GM12878 (cell line): ENCODE measurements around the gene CTSH. TPM values are rescaled to one million over a fixed set of nuclear protein-coding genes. Genes with fewer than 3 reads are reported as not detected.

Source experiments
- BACH1 ChIP-seq: fragments of 450-650 bp; IDR thresholded peaks from 2 replicates; pipeline ENCODE4 v1.6.1; 2017; ENCODE audit warnings: mild to moderate bottlenecking, borderline replicate concordance
- BMI1 ChIP-seq: fragments of 450-650 bp; IDR thresholded peaks from 2 replicates; pipeline ENCODE4 v1.6.1; 2016; ENCODE audit warnings: mild to moderate bottlenecking, moderate library complexity, borderline replicate concordance
- CBX5 ChIP-seq: sonication (generic); IDR thresholded peaks from 2 replicates; pipeline ENCODE4 v1.6.1; 2016; ENCODE audit warnings: low read depth, moderate library complexity, mild to moderate bottlenecking, inconsistent platforms
- FOS ChIP-seq: IDR thresholded peaks from 3 replicates; pipeline ENCODE4 v1.6.1; 2011; ENCODE audit warnings: borderline replicate concordance; ENCODE audit not compliant: insufficient read length; ENCODE audit errors: extremely low read depth
- GABPA ChIP-seq: IDR thresholded peaks from 2 replicates; pipeline ENCODE4 v1.6.1; 2014; ENCODE audit warnings: antibody characterized with exemption, low read depth, mild to moderate bottlenecking, inconsistent platforms
- HDGF ChIP-seq: fragments of 450-650 bp; IDR thresholded peaks from 2 replicates; pipeline ENCODE4 v1.6.1; 2016; ENCODE audit warnings: antibody characterized with exemption
- IKZF1 ChIP-seq: fragments of 450-650 bp; conservative IDR thresholded peaks from 2 replicates; pipeline ENCODE4 v1.6.1; 2017; ENCODE audit warnings: antibody characterized with exemption, mild to moderate bottlenecking
- JUND ChIP-seq: IDR thresholded peaks from 2 replicates; pipeline ENCODE4 v1.6.1; 2012; ENCODE audit warnings: low read depth, mild to moderate bottlenecking, low read length, improper control_type of control experiment, moderate library complexity
- NBN ChIP-seq: fragments of 450-650 bp; IDR thresholded peaks from 2 replicates; pipeline ENCODE4 v1.6.1; 2016
- NFIC ChIP-seq: IDR thresholded peaks from 2 replicates; pipeline ENCODE4 v1.6.1; 2012; ENCODE audit warnings: low read depth, mild to moderate bottlenecking, inconsistent platforms, low read length, moderate library complexity
- NFYA ChIP-seq: IDR thresholded peaks from 2 replicates; pipeline ENCODE4 v1.6.1; 2011; ENCODE audit warnings: low read depth, mild to moderate bottlenecking, low read length, improper control_type of control experiment, borderline replicate concordance
- SUPT20H ChIP-seq: IDR thresholded peaks from 2 replicates; pipeline ENCODE4 v1.6.1; 2011; ENCODE audit warnings: low read depth, mild to moderate bottlenecking, low read length, moderate library complexity, borderline replicate concordance; ENCODE audit not compliant: control insufficient read depth
- WRNIP1 ChIP-seq: IDR thresholded peaks from 2 replicates; pipeline ENCODE4 v1.6.1; 2011; ENCODE audit warnings: low read depth, low read length, improper control_type of control experiment, borderline replicate concordance
- polyA plus RNA-seq, 11 experiments: library from polyadenylated mRNA; depleted of rRNA in 4 of 11; unstranded in 6 of 11; stranded (reverse) in 5 of 11; fragments of >200 nt; fragmentation: Nextera tagmentation in 4 of 11; fragmentation: Illumina TruSeq in 1 of 11; extraction: Ambion mirVana in 4 of 11; extraction: Trizol in 1 of 11; gene quantifications; 1 replicate in 1 of 11; 2 replicates in 10 of 11; pipeline versions ENCODE4 v1.2.1 to v1.2.3, GENCODE V29; 2011 to 2016; ENCODE audit warnings: inconsistent platforms in 2 of 11, missing spikeins in 2 of 11, low read depth in 1 of 11
- total RNA-seq, 4 experiments: library from RNA; depleted of rRNA in 3 of 4; stranded (reverse); fragments of >200 nt in 3 of 4; fragmentation: Illumina TruSeq in 1 of 4; extraction: Trizol in 1 of 4; gene quantifications; 2 replicates each; pipeline versions ENCODE4 v1.2.1 to v1.2.3, GENCODE V29; 2013 to 2021
- TF ChIP-seq, protein P1 (sequence below): fragments of 450-650 bp; IDR thresholded peaks from 2 replicates; pipeline ENCODE4 v1.6.1; 2017; ENCODE audit warnings: mild to moderate bottlenecking, moderate library complexity
- TF ChIP-seq, protein P2 (sequence below): fragments of 450-650 bp; IDR thresholded peaks from 2 replicates; pipeline ENCODE4 v1.6.1; 2017; ENCODE audit warnings: mild to moderate bottlenecking, moderate library complexity
- TF ChIP-seq, protein P3 (sequence below): IDR thresholded peaks from 2 replicates; pipeline ENCODE4 v1.6.1; 2011; ENCODE audit warnings: borderline replicate concordance, low read depth, mild to moderate bottlenecking, moderate library complexity, mixed read lengths, low read length; ENCODE audit not compliant: insufficient read depth; ENCODE audit errors: extremely low read length

Gene CTSH
- total and polyA plus RNA-seq, 10 of the 15 experiments (the other 5 are each of a cell fraction or from before 2014, with no cell fraction given), result 30.2 to 1,212 (median 519) TPM

DNA sequence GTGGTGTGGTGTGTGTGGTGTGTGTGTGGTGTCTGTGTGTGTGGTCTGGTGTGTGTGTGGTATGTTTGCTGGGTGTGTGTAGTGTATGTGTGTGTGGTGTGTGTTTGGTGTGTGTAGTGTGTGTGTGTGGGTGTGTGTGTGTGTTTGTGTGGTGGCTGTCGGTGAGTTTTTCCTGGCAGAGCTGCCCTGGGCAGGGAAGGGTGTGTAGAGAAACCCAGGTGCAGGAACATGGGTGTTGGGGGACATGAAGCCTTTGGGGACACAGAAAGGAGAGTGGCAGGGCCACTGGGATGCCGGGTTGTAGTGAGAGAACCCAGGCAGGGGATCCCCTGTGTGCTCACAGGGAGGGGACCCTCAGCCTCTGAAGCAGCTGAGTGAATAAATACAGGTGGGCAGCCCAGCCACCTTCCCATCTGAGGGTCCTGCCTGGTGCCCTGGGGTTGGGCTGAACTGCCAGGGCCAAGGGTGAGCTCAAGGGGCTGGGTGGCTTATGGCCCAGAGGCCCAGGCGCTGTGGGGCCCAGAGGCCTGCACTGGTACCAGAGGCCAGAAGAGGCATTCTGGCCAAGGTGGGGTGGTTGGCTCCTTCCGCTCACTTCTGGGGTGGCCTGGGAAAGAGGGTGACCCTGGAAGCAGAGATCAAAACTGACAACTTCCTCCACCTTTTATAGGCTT, 48.5 kb upstream of the CTSH start (continued):
- 0 out of 2 replicates have a peak, but pooled peaks have one; percentile 3 for TF ChIP-seq IKZF1
- no peak for TF ChIP-seq SUPT20H
- TF ChIP-seq CBX5, result no peak
- TF ChIP-seq BACH1, result no peak
- TF ChIP-seq BMI1, result no peak
- TF ChIP-seq, protein P1, sequence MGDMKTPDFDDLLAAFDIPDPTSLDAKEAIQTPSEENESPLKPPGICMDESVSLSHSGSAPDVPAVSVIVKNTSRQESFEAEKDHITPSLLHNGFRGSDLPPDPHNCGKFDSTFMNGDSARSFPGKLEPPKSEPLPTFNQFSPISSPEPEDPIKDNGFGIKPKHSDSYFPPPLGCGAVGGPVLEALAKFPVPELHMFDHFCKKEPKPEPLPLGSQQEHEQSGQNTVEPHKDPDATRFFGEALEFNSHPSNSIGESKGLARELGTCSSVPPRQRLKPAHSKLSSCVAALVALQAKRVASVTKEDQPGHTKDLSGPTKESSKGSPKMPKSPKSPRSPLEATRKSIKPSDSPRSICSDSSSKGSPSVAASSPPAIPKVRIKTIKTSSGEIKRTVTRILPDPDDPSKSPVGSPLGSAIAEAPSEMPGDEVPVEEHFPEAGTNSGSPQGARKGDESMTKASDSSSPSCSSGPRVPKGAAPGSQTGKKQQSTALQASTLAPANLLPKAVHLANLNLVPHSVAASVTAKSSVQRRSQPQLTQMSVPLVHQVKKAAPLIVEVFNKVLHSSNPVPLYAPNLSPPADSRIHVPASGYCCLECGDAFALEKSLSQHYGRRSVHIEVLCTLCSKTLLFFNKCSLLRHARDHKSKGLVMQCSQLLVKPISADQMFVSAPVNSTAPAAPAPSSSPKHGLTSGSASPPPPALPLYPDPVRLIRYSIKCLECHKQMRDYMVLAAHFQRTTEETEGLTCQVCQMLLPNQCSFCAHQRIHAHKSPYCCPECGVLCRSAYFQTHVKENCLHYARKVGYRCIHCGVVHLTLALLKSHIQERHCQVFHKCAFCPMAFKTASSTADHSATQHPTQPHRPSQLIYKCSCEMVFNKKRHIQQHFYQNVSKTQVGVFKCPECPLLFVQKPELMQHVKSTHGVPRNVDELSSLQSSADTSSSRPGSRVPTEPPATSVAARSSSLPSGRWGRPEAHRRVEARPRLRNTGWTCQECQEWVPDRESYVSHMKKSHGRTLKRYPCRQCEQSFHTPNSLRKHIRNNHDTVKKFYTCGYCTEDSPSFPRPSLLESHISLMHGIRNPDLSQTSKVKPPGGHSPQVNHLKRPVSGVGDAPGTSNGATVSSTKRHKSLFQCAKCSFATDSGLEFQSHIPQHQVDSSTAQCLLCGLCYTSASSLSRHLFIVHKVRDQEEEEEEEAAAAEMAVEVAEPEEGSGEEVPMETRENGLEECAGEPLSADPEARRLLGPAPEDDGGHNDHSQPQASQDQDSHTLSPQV, result no peak
- TF ChIP-seq HDGF, result 0 out of 2 replicates have a peak, but pooled peaks have one; percentile 65
- TF ChIP-seq JUND, result no peak
- TF ChIP-seq, protein P2, sequence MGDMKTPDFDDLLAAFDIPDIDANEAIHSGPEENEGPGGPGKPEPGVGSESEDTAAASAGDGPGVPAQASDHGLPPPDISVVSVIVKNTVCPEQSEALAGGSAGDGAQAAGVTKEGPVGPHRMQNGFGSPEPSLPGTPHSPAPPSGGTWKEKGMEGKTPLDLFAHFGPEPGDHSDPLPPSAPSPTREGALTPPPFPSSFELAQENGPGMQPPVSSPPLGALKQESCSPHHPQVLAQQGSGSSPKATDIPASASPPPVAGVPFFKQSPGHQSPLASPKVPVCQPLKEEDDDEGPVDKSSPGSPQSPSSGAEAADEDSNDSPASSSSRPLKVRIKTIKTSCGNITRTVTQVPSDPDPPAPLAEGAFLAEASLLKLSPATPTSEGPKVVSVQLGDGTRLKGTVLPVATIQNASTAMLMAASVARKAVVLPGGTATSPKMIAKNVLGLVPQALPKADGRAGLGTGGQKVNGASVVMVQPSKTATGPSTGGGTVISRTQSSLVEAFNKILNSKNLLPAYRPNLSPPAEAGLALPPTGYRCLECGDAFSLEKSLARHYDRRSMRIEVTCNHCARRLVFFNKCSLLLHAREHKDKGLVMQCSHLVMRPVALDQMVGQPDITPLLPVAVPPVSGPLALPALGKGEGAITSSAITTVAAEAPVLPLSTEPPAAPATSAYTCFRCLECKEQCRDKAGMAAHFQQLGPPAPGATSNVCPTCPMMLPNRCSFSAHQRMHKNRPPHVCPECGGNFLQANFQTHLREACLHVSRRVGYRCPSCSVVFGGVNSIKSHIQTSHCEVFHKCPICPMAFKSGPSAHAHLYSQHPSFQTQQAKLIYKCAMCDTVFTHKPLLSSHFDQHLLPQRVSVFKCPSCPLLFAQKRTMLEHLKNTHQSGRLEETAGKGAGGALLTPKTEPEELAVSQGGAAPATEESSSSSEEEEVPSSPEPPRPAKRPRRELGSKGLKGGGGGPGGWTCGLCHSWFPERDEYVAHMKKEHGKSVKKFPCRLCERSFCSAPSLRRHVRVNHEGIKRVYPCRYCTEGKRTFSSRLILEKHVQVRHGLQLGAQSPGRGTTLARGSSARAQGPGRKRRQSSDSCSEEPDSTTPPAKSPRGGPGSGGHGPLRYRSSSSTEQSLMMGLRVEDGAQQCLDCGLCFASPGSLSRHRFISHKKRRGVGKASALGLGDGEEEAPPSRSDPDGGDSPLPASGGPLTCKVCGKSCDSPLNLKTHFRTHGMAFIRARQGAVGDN, result no peak
- no peak for TF ChIP-seq WRNIP1
- no peak for TF ChIP-seq GABPA
- TF ChIP-seq NFIC, result no peak
- TF ChIP-seq NFYA, result no peak
- no peak for TF ChIP-seq FOS
- peak; percentile 6 for TF ChIP-seq NBN
- TF ChIP-seq, protein P3, sequence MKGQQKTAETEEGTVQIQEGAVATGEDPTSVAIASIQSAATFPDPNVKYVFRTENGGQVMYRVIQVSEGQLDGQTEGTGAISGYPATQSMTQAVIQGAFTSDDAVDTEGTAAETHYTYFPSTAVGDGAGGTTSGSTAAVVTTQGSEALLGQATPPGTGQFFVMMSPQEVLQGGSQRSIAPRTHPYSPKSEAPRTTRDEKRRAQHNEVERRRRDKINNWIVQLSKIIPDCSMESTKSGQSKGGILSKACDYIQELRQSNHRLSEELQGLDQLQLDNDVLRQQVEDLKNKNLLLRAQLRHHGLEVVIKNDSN, result no peak
